ENCODE results near the gene PITPNM3.

The PITPNM3 gene

DNA sequence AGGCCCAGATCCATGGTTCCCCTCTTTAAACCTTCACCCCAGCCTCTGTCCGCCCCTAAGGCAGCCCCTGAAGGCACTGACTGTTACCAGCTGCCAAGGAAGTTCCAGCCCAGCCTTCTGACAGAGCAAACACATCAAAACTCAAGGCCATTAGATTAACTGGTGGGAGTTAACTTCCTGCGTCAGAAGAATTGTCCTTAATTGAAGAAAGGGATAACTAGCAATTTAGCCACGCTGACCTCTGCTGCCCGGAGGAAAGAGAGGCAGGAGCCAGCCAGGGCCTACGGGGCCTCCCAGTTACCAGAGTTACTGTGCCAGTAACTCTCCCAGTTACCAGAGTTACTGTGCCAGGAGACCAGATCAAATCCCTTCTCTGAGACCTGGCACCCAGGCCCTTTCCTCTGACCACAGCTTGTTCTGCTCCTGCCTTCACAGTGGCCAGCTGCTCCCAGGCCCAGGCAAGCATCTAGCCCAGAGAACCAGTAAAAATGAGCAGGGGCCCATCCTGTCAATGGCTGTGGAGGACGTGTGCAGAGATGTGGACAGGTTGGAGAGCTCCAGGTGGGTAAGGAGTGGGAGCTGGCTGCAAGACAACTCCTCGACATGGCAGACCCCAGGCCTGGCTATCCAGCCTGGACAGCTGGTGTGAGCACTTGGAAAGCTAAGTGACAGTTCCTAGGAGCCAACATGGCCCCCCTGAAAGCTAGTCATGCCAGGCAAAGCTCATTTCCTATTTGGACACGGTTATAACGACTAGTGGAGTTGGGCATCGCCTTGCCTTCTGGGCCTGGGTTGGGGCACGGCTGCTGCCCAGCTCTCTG is 2.8 kb upstream of the PITPNM3 start:
- no peak for TF ChIP-seq CTCF (IDR thresholded peaks at IDR 0.05; ENCODE audit: borderline replicate concordance, insufficient read depth, low read depth, low read length)
- no peak overlapping the region for H3K4me3 ChIP-seq (ENCODE audit: low read depth, low read length)

DNA sequence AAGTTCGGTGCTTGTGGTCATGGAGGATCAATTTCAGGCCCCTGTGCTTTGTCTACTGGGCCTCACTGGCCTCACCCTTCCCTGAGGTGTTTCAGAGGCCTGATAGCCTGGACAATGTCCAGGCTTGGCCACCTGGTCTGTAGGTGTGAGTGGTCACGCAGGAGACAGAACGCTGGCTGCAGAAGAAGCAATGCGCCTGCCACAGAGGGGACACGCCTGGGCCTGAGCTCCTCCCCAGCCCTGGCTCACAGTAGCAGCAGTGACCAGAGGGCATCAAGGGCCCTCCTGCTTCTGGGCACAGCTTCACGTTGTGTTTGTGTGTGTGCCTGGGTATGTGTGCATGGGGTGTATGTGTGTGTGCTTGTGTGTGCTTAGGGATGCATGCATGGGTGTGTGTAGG is 1.9 kb upstream of the PITPNM3 start:
- no peak overlapping the region for H3K4me3 ChIP-seq (ENCODE audit: low read depth, low read length)
- TF ChIP-seq CTCF (IDR thresholded peaks at IDR 0.05; ENCODE audit: borderline replicate concordance, insufficient read depth, low read depth, low read length): no peak

DNA sequence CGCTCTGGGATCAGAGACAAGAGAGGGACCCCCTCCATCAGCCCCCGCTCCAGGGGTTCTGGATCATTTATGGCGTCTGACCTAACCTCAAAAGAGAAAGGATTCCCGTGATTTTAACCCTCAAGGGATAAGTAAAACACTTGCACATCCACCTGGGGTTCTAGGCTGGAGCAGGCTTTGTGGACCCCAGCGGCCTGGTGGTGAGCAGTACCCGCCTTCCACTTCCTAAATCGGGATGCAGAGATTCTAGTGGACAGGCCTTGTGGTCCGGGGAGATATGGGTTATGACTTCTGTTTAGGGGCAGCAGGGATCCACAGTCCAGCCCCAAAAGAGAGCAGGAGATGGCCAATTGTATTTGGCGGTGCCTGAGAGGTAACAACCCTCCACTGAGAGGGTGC is 684 bp upstream of the PITPNM3 start:
- no peak overlapping the region for H3K4me3 ChIP-seq (ENCODE audit: low read depth, low read length)
- no peak for TF ChIP-seq CTCF (IDR thresholded peaks at IDR 0.05; ENCODE audit: borderline replicate concordance, insufficient read depth, low read depth, low read length)

- no peak for TF ChIP-seq CTCF (IDR thresholded peaks at IDR 0.05; ENCODE audit: borderline replicate concordance, insufficient read depth, low read depth, low read length)
- H3K4me3 ChIP-seq (ENCODE audit: low read depth, low read length): no peak overlapping the region
Measured at GRCh38 chr17:6555331-6556120, 829 bp downstream of the PITPNM3 start.

DNA sequence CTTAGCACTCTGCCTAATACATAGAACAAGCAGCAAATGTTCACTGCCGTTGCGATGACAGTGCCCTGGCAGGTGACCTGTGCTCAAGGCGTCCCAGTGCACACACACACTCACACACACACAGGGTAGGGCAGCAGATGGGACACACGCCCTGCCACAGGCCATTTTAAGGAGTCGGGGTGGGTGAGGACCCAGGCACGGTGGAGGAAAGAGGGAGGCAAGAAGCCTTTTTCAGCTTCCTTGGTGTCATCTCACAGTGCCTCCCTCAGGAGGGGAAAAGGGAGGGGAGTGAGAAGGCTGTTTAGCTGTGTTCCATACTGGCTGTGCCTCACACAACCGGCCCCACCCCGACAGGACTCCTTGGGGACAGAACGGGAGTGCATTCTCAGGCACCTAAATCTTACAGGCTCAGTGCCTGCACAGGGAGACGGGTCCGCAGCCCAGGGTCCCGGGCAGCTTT is 1.5 kb downstream of the PITPNM3 start:
- no peak overlapping the region for H3K4me3 ChIP-seq (ENCODE audit: low read depth, low read length)
- TF ChIP-seq CTCF (IDR thresholded peaks at IDR 0.05; ENCODE audit: borderline replicate concordance, insufficient read depth, low read depth, low read length): no peak

GRCh38 chr17:6554342-6554741 is 2.0 kb downstream of the PITPNM3 start:
- H3K4me3 ChIP-seq (ENCODE audit: low read depth, low read length): no peak overlapping the region
- TF ChIP-seq CTCF (IDR thresholded peaks at IDR 0.05; ENCODE audit: borderline replicate concordance, insufficient read depth, low read depth, low read length): no peak

Data from GM12875 (cell line).